RPMI8226 (cell line): ENCODE data around the gene XPC.
A peak's percentile ranks its signal among the peaks of the same experiment; 100 is the strongest.
"Not testable (repeated sequence)": the region's sequence is repeated elsewhere in the genome, so short reads cannot be mapped to it uniquely, and the experiment has no call there.

ENCODE experiments used
- DNase-seq: peaks from one replicate; pipeline ENCODE4 v3.0.0-alpha.2; 2015

Gene XPC

GRCh38 chr3:14117468-14118399 is 60.7 kb downstream of the XPC start:
- no peak for DNase-seq

GRCh38 chr3:14113965-14114635 is 64.3 kb downstream of the XPC start:
- no peak for DNase-seq

- DNase-seq: no peak
Measured at GRCh38 chr3:14110699-14111098, 67.7 kb downstream of the XPC start.

GRCh38 chr3:14109821-14110220 is 68.6 kb downstream of the XPC start:
- not testable (repeated sequence) for DNase-seq

- DNase-seq: no peak
Measured at GRCh38 chr3:14097616-14098391, 80.6 kb downstream of the XPC start.

GRCh38 chr3:14096742-14097141 is 81.7 kb downstream of the XPC start:
- peak; percentile 49 for DNase-seq
